Mammary epithelial cell (primary cell): ENCODE measurements around the gene TLCD3A.
"Not testable (repeated sequence)": the region's sequence is repeated elsewhere in the genome, so short reads cannot be mapped to it uniquely, and the experiment has no call there.

ENCODE experiments used
- EZH2 ChIP-seq: IDR thresholded peaks from 2 replicates; pipeline ENCODE4 v1.6.1; 2012; ENCODE audit warnings: low read length, inconsistent platforms, borderline replicate concordance
- TF ChIP-seq, protein P1 (sequence below), 2 donors: IDR thresholded peaks in 1 of 2; conservative IDR thresholded peaks in 1 of 2; 2 replicates each; pipeline ENCODE4 v1.5.1; 2011 to 2012; ENCODE audit warnings: inconsistent platforms in 2 of 2, low read length in 2 of 2, mild to moderate bottlenecking in 2 of 2, control low read depth in 1 of 2, low read depth in 1 of 2; ENCODE audit not compliant: insufficient read depth in 1 of 2; ENCODE audit errors: extremely low read depth in 1 of 2

- TF ChIP-seq, protein P1, sequence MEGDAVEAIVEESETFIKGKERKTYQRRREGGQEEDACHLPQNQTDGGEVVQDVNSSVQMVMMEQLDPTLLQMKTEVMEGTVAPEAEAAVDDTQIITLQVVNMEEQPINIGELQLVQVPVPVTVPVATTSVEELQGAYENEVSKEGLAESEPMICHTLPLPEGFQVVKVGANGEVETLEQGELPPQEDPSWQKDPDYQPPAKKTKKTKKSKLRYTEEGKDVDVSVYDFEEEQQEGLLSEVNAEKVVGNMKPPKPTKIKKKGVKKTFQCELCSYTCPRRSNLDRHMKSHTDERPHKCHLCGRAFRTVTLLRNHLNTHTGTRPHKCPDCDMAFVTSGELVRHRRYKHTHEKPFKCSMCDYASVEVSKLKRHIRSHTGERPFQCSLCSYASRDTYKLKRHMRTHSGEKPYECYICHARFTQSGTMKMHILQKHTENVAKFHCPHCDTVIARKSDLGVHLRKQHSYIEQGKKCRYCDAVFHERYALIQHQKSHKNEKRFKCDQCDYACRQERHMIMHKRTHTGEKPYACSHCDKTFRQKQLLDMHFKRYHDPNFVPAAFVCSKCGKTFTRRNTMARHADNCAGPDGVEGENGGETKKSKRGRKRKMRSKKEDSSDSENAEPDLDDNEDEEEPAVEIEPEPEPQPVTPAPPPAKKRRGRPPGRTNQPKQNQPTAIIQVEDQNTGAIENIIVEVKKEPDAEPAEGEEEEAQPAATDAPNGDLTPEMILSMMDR (conservative IDR thresholded peaks at IDR 0.05 in 1 of 2, IDR thresholded peaks at IDR 0.05 in 1 of 2; ENCODE audit: extremely low read depth in 1 of 2, insufficient read depth in 1 of 2, low read depth in 1 of 2, low read length in 2 of 2) = not testable (repeated sequence)
- TF ChIP-seq EZH2 = not testable (repeated sequence)
These were observed 16.2 kb downstream of the TLCD3A start for GRCh38 chr17:748604-749003.
